NCI-H1048 (cell line): ENCODE results near the gene KNDC1.

Experiments used
- DNase-seq: peaks from one replicate; lab custom pipeline; 2025; lab: John Stamatoyannopoulos, UW

Gene KNDC1

DNA sequence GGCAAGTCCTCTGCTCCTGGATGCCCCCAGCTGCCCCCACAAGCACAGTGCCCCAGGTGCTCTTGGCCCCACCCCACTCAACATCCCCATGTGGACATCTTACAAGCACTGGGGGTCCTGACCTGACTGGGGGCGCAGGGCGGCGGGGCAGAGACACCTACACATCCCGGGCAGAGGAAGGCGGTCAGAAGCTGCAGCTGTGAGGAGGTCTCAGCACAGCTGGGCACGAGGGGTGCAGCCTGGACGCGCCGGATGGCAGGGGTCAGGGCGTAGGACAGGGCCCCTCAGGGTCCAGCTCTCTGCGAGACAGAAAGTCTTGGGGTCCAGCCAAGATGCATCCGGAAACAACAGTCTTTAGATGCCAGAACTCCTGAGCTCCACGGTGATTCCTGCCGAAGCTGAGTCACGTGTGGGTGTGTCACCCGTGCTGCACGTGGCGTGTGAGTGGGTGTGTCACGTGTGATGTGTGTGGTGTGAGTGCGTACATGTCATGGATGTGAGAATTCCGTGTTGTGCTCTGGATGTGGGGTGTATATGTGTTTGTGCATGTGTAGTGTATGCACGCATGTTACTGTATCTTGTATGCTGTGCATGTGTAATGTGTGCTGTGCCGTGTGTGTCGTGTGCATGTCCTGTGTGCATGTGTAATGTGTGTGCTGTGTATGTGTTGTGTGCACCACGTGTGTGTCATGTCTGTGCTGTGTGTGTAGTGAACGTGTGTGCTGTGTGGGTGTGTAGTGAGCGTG is 82.8 kb downstream of the KNDC1 start:
- no peak for DNase-seq

DNA sequence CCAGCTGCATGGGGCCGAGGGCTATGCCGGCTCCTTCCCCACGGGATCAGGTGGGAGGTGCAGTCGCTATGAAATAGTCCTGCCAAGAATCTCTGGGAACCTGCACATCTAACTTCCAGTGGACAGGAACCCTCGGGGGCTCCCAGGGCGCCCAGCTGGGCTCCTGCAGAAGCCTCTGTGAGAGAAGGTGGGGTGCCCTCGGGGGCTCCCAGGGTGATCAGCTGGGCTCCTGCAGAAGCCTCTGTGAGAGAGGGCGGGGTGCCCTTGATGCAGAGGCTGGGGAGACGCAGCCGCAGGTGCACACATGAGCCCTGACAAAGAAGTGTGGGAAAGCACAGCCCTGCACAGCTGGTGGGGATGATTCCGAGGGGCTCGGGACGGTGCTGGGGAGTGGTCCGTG is 83.6 kb downstream of the KNDC1 start:
- DNase-seq = no peak

DNA sequence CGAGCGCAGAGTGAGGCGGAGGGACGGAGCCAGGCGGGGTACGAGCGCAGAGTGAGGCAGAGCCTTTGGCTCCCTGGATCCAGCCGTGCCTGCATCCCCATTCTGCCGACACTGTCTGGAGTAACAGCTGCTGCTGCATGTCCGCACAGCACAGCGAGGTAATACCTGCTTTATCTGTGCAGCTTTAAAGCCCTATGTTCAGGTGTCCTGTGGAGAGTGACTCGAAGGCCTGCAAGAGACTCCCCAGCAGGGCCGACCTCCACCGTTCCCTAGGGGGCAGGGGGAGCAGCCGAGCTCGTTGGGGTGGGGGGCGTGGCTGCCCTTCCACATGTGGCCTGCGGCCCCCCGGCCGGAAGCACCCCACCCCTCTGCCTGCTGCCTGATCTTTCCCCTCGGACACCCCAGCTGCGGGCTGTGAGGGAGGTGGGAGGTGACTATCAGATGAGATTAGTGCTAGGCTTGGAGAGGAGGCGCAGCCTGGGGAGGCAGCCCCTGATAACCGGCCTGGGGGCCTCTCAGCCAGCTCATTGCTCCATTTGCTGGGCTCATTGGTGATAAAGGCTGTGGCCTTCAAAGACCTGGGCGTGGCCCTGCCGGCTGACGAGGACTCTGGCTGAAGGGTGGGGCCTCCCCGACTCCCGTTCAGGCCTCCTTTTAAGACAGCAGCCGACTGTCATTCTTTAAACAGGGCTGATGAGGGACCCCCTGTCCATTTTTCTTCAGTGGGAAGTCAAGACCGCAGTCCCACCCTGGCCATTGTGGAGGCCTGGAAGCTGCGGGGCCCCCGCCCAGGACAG is 85.6 kb downstream of the KNDC1 start:
- DNase-seq = no peak

DNA sequence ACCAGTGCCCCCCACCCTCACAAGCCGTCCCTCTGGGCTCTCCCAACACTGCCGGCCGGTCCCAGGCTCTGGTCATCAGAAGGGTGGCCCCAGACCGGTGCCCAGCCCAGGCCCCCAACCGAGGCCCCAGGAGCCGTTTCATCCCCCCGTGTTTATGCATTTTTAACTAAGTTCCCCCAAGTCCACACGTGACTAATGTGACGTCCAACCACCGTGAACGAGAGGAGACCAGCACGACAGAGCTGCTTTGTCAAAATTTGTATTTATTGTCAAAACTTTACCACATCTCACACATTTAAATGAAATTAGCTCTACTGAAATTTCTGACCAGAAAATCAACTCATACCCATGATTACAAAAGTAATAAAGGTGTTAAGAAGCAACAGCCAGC is 86.2 kb downstream of the KNDC1 start:
- no peak for DNase-seq

DNA sequence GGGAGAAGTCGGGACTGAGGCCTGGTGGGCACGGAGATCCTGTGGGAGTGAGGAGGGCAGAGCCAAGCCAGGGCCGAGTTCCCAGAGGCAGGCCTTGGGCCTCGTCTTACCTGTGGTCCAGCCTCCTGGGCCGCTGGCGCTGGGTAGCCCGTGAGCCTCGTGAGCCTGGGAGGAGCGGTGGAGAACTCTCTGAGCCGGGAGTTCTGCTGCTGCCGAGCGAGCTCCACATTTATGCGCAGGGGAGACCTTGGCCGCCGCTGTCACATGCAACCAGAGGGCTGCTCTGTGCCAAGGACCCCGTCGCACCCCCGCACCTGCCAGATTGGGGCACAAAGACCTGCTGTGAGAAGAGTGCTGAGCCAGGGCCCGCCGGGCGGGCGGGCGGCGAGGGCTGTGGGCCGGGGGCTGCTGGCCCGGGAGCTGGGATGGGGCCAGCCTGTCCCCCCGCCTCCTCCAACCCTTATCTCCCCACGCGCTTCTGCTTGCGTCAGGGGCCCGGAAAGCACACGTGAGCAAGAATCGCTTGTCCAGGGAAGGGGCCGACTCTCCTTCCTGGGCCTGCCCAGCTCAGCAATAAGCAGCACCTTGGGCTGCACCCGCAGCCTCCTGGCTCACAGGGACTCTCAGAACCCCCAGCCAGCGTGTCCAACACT is 87.8 kb downstream of the KNDC1 start:
- no peak for DNase-seq

DNA sequence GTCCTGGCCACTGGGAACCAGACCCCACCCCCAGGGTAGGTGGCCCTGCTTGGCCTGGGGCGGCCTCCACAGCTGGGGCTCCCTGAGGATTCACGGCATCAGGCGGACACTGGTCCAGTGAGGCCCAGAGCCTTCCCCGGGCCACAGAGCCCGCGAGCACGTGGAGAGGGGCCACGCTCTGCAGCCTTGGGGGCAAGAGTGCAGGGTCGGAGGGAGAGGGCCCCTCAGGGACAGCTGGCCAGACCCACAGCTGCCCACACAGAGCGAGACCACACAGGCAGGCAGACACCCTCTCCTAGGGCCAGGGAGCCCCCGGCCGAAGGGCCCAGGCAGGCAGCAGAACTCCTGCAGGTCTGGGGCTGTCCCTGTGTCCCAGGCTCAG is 88.3 kb downstream of the KNDC1 start:
- no peak for DNase-seq

DNA sequence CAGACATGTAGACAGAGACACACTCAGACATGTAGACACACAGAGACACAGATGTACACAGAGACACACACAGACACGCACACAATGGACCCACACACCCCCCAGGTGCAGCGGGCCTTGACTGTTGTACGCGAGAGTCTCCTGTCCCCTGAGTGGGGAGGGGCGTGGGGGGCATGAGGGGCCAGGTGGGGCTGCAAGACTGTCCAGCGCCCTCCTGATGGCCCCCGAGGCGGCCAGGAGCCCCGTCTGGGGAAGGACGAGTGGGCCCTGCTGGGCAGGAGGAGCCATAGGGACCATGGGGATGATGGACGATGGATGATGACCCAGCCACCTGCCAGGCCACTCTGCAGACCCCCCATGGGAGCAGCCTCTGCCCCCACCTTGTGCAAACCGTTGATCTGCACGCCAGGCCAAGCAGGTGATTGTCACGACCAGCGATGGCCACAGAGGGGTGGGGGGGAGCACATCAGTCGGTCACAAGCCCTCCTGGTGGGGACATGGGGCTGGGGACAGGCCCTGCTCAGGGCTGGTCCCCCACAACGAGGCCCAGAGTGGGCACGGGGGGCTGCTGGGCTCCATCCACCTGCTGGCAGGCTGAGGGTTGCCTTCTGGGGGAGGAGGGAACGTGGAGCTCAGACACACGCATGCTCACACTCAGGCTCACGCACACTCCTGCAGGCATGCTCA is 89.2 kb downstream of the KNDC1 start:
- no peak for DNase-seq

DNA sequence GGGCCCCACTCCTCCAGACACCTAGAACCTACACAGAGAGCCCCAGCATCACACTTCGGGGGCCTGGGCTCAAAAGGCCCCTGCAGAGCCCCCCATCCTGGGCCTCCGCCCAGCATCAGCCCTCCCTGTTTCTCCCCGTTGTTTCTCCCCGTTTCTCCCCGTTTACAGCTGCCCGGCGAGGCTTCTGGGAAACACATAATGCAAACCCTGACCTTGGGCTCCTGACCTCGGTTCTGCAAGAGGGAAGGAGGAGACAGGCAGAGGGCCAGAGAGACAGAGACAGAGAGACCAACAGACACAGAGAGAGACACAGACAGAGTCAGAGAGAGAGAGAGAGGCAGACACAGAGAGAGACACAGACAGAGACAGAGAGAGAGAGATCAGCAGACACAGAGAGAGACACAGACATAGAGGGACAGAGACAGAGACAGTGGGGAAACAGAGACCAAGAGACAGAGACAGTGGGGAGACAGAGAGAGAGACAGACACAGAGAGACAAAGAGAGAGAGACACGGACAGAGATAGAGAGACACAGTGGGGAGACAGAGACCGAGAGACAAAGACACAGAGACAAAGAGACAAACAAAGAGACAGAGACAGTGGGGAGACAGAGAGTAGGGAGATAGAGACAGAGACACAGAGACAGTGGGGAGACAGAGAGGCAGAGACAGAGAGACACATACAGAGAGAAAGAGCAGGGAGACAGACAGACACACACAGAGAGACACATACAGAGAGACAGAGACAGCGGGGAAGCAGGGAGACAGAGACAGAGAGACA is 90.1 kb downstream of the KNDC1 start:
- DNase-seq = no peak

DNA sequence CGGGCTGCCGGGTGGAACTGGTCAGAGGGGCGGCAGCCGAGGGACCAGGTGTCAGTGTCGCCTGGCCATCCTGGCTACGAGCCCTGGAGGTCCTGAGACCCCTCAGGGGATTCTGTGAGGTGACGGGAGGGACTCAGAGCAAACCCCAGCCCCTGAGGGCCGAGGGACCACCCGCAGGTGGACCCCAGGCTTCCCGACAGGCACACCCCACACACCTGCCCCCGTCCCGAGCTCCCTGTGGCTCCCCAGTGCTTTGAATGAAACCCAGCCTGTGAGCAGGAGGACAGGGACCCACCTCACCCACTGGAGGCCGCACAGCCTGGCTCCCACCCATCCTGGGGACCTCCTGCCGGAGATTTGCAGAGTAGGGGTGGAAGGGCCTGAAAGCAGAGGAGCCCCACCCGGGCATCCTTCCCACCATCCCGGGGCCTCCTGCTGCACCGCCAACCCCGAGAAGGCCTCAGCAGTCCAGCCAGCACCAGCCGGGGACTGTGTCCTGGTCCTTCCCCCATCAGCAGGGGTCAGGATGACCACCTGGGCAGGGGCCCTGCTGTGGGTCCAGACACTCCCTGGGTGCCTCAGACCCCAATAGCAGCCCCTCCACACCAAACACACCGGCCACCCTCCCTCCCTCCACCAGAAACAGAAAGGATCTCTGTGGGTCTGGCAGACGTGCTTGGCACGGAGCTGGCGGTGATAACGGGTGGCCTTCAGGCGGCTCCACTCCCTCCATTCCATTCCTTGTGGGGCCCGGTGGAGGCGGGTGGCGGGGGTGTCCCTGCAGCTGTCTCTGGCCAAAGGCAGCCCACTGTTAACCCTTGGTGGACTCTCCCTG is 91.6 kb downstream of the KNDC1 start:
- DNase-seq = no peak

DNA sequence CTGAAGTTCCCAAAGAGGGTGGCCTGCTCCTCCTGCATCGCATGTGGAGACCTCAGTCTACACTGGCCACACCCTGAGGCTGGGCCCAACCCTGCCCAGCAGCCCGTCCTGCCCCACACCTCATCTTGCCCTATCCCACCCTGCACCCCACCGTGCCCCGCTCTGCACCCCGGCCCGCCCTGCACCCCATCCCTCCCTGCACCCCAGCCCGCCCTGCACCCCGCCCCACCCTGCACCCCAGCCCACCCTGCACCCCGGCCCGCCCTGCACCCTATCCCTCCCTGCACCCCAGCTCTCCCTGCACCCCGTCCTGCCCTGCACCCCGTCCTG is 92.2 kb downstream of the KNDC1 start:
- DNase-seq = no peak

DNA sequence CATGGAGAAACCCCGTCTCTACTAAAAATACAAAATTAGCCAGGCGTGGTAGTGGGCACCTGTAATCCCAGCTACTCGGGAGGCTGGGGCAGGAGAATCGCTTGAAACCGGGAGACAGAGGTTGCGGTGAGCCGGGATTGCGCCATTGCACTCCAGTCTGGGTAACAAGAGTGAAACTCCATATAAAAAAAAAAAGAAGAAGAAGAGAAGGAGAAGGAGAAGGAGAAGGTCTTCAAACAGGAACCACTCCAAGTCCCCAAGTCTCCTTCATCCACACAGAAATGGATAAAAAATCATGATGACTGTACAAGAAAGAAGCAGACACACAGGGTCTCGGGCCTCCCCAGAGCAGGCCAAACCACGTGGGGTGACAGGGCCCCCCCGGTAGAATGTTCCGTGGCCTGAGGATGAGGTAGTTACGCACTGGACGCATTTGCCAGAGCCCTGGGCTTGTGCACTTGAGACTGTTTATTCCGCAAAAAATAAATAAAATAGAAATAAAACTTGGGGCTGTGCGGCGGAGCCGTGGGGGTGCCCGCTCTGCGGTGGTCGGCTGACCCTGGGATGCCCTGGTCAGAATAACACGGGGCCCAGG is 93.4 kb downstream of the KNDC1 start:
- no peak for DNase-seq

DNA sequence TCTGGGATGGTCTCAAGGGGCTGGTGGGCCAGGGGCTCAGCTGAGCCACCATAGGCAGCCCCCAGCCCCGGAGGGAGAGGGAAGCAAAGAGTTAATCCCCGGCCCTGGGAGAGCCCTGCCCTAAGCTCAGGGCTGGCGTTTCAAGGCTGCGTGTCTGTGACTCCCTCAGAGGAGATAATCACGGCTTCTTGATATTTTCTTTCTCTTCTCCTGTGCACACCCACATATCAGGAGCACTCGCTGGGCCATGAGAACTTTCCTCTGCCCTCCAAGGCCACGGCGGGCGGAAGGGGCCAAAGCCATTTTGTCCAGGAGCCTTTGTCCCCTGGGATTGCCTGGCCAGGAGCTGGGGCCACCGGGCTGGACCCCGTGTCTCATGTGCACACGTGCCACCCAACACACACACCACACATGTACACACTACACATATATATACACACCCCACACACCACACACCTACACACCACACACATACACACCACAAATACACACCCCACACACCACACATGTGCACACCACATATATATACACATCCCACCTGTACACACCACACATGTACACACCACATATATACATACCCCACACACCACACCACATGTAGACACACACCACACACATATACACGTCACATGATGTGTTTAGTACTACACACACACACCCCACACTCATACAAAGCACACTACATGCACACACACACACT is 94.6 kb downstream of the KNDC1 start:
- no peak for DNase-seq

DNA sequence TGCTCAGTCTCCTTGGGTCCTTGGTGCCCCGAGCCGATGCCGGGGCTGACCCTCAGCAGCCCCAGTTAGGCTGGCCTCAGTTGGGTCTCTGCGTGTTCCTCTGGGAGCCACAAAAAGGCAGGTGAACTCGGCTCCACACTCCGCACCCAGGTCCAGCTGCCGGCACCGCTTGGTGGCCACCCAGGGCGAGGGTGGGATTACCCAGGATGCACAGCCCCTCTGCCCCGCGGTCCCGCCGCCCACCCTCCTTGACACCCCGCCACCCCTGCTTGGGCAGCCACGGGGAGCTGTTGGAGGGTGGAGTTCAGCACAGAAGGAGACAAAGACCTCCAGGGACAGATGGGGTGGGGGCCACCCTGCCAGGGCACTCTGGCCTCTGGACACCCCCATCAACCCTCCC is 95.3 kb downstream of the KNDC1 start:
- no peak for DNase-seq

DNA sequence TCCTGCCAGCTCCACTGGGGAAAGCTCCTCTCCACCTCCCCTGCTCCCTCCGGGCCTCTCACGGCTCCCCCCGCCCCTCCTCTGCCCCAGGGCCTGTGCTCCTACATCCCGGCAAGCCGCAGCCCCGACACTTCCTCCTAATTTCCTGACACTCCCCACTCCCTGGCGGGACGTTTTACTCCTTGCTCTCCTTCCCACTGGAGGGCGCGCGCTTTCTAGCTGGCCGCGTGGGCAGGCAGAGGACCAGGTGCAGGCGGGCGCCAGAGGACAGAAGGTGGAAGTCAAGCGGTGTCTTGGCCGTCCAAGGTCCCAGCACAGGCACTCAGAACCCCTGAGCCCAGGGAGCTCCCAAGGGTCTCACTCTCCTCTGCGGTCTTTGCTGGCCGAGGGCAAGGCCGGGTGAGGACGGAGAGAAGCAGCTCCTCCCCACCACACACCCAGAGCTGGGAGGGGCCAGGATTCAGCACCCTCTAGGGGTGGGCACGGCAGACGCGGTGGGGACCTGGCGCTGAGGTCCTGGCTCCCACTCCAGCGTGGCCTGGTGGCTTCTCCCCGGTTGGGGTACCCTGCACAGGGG is 97.6 kb downstream of the KNDC1 start:
- no peak for DNase-seq

DNA sequence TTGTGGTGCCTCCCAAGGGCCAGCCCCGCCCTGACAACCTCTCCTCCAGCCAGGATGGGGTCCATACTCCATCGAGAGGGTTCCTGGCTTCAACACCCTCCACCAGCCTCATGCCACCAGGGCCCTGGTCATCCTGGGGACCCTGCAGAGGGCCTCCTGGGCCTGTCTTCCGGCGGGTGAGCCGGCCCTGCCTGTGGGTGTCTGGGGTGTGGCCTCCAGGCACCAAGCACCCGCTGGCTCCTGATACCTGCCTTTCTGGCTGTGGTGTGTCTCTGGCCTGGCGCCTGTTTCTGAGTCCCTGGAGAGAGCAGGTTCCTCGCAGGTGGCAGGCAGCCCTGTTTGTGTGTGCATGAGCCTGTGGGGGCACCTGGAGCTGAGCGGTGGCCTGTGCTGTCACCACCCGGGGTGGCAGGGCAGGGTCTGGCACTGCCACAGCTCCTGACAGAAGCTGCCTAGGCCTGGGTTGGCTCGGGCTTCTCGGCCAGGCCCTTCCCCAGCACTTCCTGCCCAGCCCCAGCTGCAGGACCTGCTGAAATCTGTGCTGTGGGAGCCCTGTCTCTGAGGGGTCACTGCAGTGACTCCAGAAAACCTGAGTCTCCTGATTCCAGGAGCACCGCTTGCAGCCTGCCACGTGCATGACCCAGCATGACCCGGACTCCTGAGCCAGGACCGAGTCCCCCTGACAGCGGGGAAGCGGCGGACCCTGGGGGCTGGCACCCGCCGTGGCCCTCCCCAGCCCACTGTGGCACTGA is 98.2 kb downstream of the KNDC1 start:
- no peak for DNase-seq

DNA sequence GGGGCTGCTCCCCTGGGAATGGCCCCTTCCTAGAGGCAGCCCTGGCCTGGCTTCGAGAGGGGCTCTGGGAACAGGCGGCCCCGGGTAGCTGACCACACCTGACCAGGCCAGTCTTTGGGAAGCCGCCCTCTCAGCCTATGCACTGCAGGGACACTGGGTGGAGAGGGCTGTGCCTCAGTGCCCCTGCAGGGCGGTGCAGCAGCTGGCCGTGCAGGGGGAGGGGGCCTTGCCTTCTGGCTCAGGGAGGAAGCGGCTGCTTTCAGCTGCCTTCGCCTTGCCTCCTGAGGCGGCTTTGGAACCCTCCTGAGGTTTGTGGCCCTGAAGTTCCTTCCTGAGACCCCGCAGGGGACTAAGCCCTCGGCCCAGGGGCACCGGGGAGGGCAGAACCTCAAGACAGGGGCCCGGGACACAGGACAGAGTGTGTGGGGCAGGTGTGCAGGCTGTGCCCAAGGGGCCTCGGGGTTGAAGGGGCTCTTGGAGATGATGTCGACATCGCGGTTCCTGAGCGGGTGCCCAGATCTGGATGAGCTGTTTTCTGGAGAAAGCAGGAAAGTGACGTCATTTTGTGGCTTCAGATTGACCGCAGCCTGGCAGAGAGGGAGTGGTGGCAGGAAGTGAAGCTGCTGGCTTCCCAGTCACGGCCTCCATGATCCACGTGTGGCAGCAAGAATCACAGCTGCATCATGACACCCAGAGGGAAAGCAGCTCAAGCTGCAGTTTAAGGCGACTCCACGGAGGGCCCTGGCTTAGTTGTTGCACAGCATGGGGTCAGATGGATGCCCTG is 99.0 kb downstream of the KNDC1 start:
- DNase-seq = no peak

DNA sequence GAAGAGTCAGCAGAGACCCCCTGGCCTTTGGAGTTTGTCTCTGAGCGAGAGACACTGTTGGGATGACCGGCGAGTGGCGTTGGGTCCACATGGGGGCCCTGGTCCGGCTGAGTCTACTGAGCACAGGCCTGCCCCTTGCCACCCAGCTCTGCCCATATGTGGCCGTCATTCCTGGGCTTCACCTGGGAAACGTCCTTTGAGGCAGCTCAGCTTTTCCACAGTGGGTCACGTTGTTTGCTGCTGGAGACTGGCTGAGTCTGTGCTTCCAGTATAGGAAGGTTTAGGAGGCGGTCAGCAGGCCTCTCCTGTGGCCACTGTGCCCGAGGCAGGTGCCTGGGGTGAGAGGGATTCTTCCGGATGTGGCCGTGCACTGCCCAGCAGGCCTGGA is 99.6 kb downstream of the KNDC1 start:
- no peak for DNase-seq
